ENCODE results near the gene GALNTL6. TPM values are rescaled to one million over a fixed set of nuclear protein-coding genes. Genes with fewer than 3 reads are reported as not detected.

The GALNTL6 gene
- polyA plus RNA-seq, 1 experiment: not detected

DNA sequence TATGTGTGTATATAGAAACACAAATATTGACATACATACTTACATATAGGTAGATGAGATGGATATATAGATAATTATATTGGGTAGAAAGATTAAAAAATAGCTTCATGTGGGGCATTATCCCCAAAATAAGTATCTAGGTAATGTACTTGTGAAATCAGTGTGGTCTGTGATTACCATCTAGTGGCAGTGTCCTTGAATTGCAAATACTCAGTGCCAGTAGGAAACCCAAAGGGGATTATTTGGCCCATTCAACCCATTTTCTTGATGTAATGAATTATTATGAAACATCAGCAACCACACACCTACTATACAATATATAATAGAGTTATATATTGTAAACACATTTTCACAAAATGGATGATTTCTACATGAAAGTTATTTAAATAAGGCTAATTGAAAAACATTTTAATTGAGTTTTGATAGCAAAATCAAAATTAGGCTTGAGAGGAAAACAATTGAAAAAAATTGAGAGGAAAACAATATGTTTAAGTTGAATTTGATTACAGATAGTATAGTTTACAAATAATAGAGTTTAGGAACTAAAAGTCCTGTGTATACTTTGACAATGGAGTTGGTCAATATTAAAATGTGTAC is 389.4 kb downstream of the GALNTL6 start:
- peak; percentile 0 for DNase-seq (ENCODE audit: low read depth, low spot score)
- Histone ChIP-seq H3K9me3 (ENCODE audit: control insufficient read depth, insufficient read depth, low read length) (no peaks in the 10 kb centered on the region), H3K4me3 (ENCODE audit: low read depth, low read length) (no peak overlapping the region), H3K27me3 (ENCODE audit: control insufficient read depth, insufficient read depth, low read length) (no peaks in the 10 kb centered on the region), H3K27ac (ENCODE audit: low read depth, low read length) (no peak overlapping the region)
- TF ChIP-seq, protein P1, sequence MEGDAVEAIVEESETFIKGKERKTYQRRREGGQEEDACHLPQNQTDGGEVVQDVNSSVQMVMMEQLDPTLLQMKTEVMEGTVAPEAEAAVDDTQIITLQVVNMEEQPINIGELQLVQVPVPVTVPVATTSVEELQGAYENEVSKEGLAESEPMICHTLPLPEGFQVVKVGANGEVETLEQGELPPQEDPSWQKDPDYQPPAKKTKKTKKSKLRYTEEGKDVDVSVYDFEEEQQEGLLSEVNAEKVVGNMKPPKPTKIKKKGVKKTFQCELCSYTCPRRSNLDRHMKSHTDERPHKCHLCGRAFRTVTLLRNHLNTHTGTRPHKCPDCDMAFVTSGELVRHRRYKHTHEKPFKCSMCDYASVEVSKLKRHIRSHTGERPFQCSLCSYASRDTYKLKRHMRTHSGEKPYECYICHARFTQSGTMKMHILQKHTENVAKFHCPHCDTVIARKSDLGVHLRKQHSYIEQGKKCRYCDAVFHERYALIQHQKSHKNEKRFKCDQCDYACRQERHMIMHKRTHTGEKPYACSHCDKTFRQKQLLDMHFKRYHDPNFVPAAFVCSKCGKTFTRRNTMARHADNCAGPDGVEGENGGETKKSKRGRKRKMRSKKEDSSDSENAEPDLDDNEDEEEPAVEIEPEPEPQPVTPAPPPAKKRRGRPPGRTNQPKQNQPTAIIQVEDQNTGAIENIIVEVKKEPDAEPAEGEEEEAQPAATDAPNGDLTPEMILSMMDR (IDR thresholded peaks at IDR 0.05; ENCODE audit: low read depth, low read length): peak; percentile 70
- ChIA-PET POLR2A (no interaction called here), CTCF (interaction anchor here (0.6 to 1.3 kb wide), 8 partner anchors 11 to 1943 kb away, joined by 3 to 7 read pairs (median 3); no protein-coding TSS in a partner anchor)

DNA sequence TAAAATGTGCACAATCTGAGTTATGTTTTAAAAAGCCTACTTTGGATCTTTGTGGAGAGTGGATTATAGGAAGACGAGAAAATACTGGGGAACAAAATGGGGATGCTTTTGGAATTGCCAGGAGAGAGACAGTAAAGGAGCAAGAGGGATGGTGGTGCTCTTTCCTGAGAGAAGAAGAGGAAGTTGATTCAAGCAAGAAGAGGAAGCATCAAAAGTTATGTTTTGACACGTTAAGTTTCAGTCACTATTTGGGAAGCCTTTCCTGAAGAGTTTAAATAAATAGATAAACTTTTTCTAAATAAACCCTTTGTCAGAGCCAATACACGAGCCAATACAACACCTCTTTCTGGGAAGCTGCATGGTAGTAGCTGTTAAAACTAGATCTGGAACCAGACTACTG is 394.1 kb downstream of the GALNTL6 start:
- CTCF ChIA-PET: no interaction called here
- H3K27me3 ChIP-seq (ENCODE audit: control insufficient read depth, insufficient read depth, low read length): no peaks in the 10 kb centered on the region
- no peak for DNase-seq (ENCODE audit: low read depth, low spot score)
- H3K4me3 ChIP-seq (ENCODE audit: low read depth, low read length): no peak overlapping the region
- TF ChIP-seq, protein P1 (IDR thresholded peaks at IDR 0.05; ENCODE audit: low read depth, low read length): no peak
- no peak overlapping the region for H3K27ac ChIP-seq (ENCODE audit: low read depth, low read length)
- POLR2A ChIA-PET: no interaction called here
- no peaks in the 10 kb centered on the region for H3K9me3 ChIP-seq (ENCODE audit: control insufficient read depth, insufficient read depth, low read length)

DNA sequence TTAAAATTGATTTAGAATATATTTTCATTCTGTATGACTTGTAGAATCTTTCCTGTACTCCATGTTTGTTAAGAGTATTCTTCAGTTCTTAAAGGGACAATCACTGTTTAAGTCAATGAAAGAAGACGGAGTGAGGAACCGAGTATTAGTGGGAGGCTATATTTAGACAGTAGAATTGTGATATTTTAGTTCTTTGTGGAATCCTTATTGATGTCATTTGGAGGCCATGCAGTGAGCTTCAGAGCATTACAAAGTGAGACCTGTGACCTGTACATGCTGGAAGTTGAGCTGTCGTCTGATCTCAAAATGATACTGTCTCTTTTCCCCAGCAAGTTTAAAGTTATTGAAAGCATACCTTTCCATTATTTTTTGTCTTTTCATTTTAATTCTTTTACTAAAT is 394.7 kb downstream of the GALNTL6 start:
- DNase-seq (ENCODE audit: low read depth, low spot score): no peak
- H3K9me3 ChIP-seq (ENCODE audit: control insufficient read depth, insufficient read depth, low read length): no peaks in the 10 kb centered on the region
- H3K27me3 ChIP-seq (ENCODE audit: control insufficient read depth, insufficient read depth, low read length): no peaks in the 10 kb centered on the region
- no peak overlapping the region for H3K4me3 ChIP-seq (ENCODE audit: low read depth, low read length)
- ChIA-PET CTCF (no interaction called here), POLR2A (no interaction called here)
- TF ChIP-seq, protein P1 (IDR thresholded peaks at IDR 0.05; ENCODE audit: low read depth, low read length): no peak
- H3K27ac ChIP-seq (ENCODE audit: low read depth, low read length): no peak overlapping the region

DNA sequence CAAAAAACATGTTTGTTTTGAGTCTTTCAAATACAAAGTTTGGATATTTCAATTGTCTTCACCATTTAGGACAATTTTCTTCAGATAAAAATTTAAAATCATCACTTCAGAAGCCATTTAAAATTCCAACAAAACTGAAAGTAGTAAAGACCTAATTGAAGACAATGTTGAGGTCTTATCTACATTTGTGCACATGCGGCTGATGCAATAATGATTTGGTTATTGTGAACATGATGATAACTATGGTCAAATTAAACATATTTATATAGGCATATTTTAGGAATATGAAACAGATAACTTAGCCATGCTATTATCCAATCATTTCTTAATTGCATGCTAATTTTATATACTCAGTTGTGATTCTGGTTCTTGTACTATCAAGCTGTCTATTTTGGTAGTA is 407.5 kb downstream of the GALNTL6 start:
- H3K27ac ChIP-seq (ENCODE audit: low read depth, low read length): no peak overlapping the region
- H3K9me3 ChIP-seq (ENCODE audit: control insufficient read depth, insufficient read depth, low read length): no peaks in the 10 kb centered on the region
- TF ChIP-seq, protein P1 (IDR thresholded peaks at IDR 0.05; ENCODE audit: low read depth, low read length): no peak
- ChIA-PET CTCF (interaction anchor here (0.6 kb wide), 1 partner anchor 158 kb away, joined by 3 read pairs; no protein-coding TSS in a partner anchor), POLR2A (no interaction called here)
- DNase-seq (ENCODE audit: low read depth, low spot score): no peak
- H3K27me3 ChIP-seq (ENCODE audit: control insufficient read depth, insufficient read depth, low read length): no peaks in the 10 kb centered on the region
- no peak overlapping the region for H3K4me3 ChIP-seq (ENCODE audit: low read depth, low read length)

DNA sequence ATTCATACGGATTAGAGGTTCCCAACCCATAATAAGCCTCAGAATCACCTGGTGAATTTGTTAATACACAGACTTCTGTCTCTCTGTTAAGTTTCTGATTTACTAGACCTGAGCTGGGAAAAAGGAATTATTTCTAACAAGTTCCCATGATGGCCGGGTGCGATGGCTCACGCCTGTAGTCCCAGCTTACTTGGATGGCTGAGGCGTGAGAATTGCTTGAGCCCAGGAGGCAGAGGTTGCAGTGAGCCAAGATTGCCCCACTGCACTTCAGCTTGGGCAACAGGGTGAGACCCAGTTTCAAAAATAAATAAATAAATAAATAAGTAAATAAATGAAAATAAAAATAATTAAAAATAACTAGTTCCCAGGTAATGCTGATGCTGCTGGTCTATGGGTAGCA is 412.3 kb downstream of the GALNTL6 start:
- POLR2A ChIA-PET: no interaction called here
- no peaks in the 10 kb centered on the region for H3K27me3 ChIP-seq (ENCODE audit: control insufficient read depth, insufficient read depth, low read length)
- CTCF ChIA-PET: no interaction called here
- TF ChIP-seq, protein P1 (IDR thresholded peaks at IDR 0.05; ENCODE audit: low read depth, low read length): no peak
- no peaks in the 10 kb centered on the region for H3K9me3 ChIP-seq (ENCODE audit: control insufficient read depth, insufficient read depth, low read length)
- no peak overlapping the region for H3K4me3 ChIP-seq (ENCODE audit: low read depth, low read length)
- no peak overlapping the region for H3K27ac ChIP-seq (ENCODE audit: low read depth, low read length)
- no peak for DNase-seq (ENCODE audit: low read depth, low spot score)
